NCI-H446 (cell line): Measurements from ENCODE around the gene CBR3.

Experiments used
- DNase-seq, 2 experiments: peaks; one replicate each; lab custom pipeline; 2025; lab: John Stamatoyannopoulos, UW

CBR3 gene

GRCh38 chr21:36183144-36183795 lies 48.4 kb downstream of the CBR3 start:
- no peak for DNase-seq

GRCh38 chr21:36184545-36184944 lies 49.7 kb downstream of the CBR3 start:
- DNase-seq: no peak

GRCh38 chr21:36185523-36185922 lies 50.6 kb downstream of the CBR3 start:
- no peak for DNase-seq

GRCh38 chr21:36186081-36186480 lies 51.2 kb downstream of the CBR3 start:
- DNase-seq: no peak

- no peak for DNase-seq
Observed at GRCh38 chr21:36186506-36187399, 51.9 kb downstream of the CBR3 start.

GRCh38 chr21:36188081-36188681 lies 53.3 kb downstream of the CBR3 start:
- DNase-seq: no peak

GRCh38 chr21:36188937-36189336 lies 54.1 kb downstream of the CBR3 start:
- no peak for DNase-seq

- DNase-seq: no peak
Observed at GRCh38 chr21:36190736-36191135, 55.9 kb downstream of the CBR3 start.

- no peak for DNase-seq
Observed at GRCh38 chr21:36193200-36193599, 58.3 kb downstream of the CBR3 start.

GRCh38 chr21:36194024-36194423 lies 59.1 kb downstream of the CBR3 start:
- no peak for DNase-seq

- no peak for DNase-seq
Observed at GRCh38 chr21:36195613-36196012, 60.7 kb downstream of the CBR3 start.
